Choroid plexus epithelial cell (primary cell): ENCODE results near the gene CREB3L2.

Source experiments
- DNase-seq: peaks from one replicate; pipeline ENCODE4 v3.0.0-alpha.2; 2010; ENCODE audit warnings: low read depth
- H3K4me3 ChIP-seq: 2 replicates; pipeline ENCODE4 v1.5.1; 2011; ENCODE audit warnings: low read depth, mild to moderate bottlenecking, control low read depth, low read length, moderate library complexity
- CTCF ChIP-seq: conservative IDR thresholded peaks from 2 replicates; pipeline ENCODE4 v1.5.1; 2011; ENCODE audit warnings: low read depth, mild to moderate bottlenecking, control low read depth, inconsistent platforms, low read length, moderate library complexity

The CREB3L2 gene

GRCh38 chr7:137862358-137862757, 139.5 kb downstream of the CREB3L2 start:
- DNase-seq, result no peak
- no peak overlapping the region for H3K4me3 ChIP-seq
- TF ChIP-seq CTCF, result no peak

DNA sequence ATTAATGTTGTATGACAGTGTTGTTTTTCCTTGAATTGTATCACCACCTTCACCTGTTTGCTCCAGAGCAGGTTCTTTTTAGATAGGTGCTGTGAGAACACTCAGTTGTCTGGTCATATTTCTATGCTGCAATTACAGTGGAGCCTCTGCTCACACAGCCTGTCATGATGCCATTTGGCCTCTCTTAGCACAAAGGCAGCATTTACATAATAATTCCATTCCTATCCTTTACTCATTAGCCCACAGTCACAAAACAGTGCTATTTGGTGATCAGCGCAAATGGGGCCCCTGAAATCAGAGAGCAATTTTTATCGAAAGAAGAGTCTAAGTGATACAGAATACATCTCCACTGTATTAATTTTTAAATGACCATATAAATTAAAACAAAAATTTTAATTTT, 141.3 kb downstream of the CREB3L2 start:
- DNase-seq, result no peak
- no peak for TF ChIP-seq CTCF
- H3K4me3 ChIP-seq, result no peak overlapping the region

- no peak for TF ChIP-seq CTCF
- DNase-seq, result no peak
- H3K4me3 ChIP-seq, result no peak overlapping the region
Observed at GRCh38 chr7:137853053-137853452, 148.8 kb downstream of the CREB3L2 start.

DNA sequence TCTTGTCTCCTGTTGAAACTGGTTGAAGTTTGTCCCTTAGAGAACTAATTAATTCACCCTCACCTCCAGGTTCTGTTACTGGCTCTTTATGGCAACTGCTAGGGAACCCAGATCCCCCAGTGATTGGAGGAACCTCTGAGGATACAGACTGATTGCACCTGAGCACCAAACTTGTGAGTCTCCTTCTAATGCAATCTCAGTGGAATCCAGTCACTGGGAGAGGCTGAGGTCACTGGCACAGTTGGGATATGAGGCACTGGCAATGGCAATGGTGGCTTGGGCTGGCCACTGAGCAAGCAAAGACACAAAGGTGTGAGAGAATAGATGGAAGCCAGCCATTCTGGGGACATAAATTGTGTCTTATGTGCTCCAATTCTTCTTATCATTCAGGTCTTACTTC, 149.8 kb downstream of the CREB3L2 start:
- no peak overlapping the region for H3K4me3 ChIP-seq
- TF ChIP-seq CTCF, result no peak
- no peak for DNase-seq

GRCh38 chr7:137850972-137851945, 150.6 kb downstream of the CREB3L2 start:
- TF ChIP-seq CTCF, result no peak
- DNase-seq, result peak; percentile 49
- no peak overlapping the region for H3K4me3 ChIP-seq

DNA sequence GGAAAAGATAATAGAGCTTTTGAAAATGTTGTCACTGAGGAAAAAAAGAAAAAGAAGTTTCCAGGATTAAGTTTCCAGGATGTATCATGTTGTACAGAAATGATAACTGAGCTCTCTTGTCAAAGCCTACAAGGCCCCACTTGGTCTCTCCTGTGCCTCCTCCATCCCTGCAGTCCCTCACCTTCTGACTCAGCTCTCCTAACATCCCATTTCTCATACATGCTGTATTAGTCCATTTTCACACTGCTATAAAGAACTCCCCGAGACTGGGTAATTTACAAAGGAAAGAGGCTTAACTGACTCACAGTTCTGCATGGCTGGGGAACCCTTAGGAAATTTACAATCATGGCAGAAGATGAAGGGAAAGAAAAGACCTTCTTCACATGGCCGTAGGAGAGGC, 151.3 kb downstream of the CREB3L2 start:
- no peak for DNase-seq
- no peak for TF ChIP-seq CTCF
- H3K4me3 ChIP-seq, result no peak overlapping the region

- no peak for TF ChIP-seq CTCF
- DNase-seq, result no peak
- no peak overlapping the region for H3K4me3 ChIP-seq
Observed at GRCh38 chr7:137848095-137848494, 153.8 kb downstream of the CREB3L2 start.
